ENCODE results near the gene MCTP1. TPM values are rescaled to one million over a fixed set of nuclear protein-coding genes. Genes with fewer than 3 reads are reported as not detected.

The MCTP1 gene
- total and polyA plus RNA-seq, 2 of the 13 experiments (the other 11 are each of a cell fraction or from before 2014, with no cell fraction given): 0.15 to 0.48 TPM

DNA sequence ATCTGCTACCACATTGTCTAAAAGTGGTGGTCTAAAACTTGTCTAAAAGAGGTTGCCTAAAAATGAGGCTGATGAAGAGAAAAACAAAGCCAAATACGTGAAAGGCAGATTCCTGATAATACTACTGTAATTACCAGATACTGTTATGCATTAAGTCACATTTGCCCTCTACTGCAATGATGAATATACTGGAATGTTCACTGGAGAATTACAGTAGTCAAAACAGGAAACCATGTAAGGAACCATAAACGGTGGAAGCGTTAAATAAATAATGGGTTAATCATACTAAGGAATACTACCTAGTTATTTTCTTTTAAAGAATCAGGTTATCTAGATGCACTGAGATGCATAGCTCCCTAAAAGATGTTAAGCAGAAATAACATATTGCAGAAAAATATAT lies 201.3 kb downstream of the MCTP1 start:
- Histone ChIP-seq H3K27me3 (ENCODE audit: control insufficient read depth in 1 of 2, insufficient read depth in 2 of 2, low read length in 2 of 2) (no peaks in the 10 kb centered on the region), H3K27ac (ENCODE audit: extremely low read length, insufficient read depth, low read length) (no peak overlapping the region), H3K36me3 (replicated peaks in 1 of 2; ENCODE audit: control insufficient read depth in 1 of 2, insufficient read depth in 2 of 2, low read length in 2 of 2) (no peaks in the 10 kb centered on the region), H3K9ac (ENCODE audit: insufficient read depth, low read depth, low read length) (no peak overlapping the region), H3K4me2 (ENCODE audit: low read depth, low read length) (no peak overlapping the region), H2AFZ (ENCODE audit: low read length) (no peak overlapping the region), H4K20me1 (ENCODE audit: insufficient read depth, low read length) (no peaks in the 10 kb centered on the region), H3K4me1 (ENCODE audit: insufficient read depth, low read length) (no peaks in the 10 kb centered on the region), H3K79me2 (ENCODE audit: insufficient read depth, low read length) (no peaks in the 10 kb centered on the region), H3K9me3 (ENCODE audit: low read length) (no peaks in the 10 kb centered on the region), H3K4me3 (replicated peaks in 1 of 3; ENCODE audit: insufficient read depth in 1 of 3, low read depth in 2 of 3, low read length in 3 of 3) (no peak overlapping the region)
- intact Hi-C loops (cut with micrococcal nuclease; ENCODE audit: unreplicated experiment): no loop called here
- in situ Hi-C loops (cut with HindIII; ENCODE audit: extremely low pct_ligation_motif_present, low pct_unique_long_range_greater_than_20kb): no loop called here
- no TSS peak for BruUV-seq (replicated peaks)
- no peak for ATAC-seq
- no peak for DNase-seq (ENCODE audit: low spot score)
- 63% methylated on average over 3 of the region's 3 CpGs for WGBS (ENCODE audit: low lambda C conversion rate)
- POLR2A ChIA-PET: no interaction called here
- TF ChIP-seq, protein P1, sequence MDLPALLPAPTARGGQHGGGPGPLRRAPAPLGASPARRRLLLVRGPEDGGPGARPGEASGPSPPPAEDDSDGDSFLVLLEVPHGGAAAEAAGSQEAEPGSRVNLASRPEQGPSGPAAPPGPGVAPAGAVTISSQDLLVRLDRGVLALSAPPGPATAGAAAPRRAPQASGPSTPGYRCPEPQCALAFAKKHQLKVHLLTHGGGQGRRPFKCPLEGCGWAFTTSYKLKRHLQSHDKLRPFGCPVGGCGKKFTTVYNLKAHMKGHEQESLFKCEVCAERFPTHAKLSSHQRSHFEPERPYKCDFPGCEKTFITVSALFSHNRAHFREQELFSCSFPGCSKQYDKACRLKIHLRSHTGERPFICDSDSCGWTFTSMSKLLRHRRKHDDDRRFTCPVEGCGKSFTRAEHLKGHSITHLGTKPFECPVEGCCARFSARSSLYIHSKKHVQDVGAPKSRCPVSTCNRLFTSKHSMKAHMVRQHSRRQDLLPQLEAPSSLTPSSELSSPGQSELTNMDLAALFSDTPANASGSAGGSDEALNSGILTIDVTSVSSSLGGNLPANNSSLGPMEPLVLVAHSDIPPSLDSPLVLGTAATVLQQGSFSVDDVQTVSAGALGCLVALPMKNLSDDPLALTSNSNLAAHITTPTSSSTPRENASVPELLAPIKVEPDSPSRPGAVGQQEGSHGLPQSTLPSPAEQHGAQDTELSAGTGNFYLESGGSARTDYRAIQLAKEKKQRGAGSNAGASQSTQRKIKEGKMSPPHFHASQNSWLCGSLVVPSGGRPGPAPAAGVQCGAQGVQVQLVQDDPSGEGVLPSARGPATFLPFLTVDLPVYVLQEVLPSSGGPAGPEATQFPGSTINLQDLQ (CRISPR knock-in tag; IDR thresholded peaks at IDR 0.05): no peak
- TF ChIP-seq, protein P2, sequence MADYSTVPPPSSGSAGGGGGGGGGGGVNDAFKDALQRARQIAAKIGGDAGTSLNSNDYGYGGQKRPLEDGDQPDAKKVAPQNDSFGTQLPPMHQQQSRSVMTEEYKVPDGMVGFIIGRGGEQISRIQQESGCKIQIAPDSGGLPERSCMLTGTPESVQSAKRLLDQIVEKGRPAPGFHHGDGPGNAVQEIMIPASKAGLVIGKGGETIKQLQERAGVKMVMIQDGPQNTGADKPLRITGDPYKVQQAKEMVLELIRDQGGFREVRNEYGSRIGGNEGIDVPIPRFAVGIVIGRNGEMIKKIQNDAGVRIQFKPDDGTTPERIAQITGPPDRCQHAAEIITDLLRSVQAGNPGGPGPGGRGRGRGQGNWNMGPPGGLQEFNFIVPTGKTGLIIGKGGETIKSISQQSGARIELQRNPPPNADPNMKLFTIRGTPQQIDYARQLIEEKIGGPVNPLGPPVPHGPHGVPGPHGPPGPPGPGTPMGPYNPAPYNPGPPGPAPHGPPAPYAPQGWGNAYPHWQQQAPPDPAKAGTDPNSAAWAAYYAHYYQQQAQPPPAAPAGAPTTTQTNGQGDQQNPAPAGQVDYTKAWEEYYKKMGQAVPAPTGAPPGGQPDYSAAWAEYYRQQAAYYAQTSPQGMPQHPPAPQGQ (CRISPR knock-in tag; IDR thresholded peaks at IDR 0.05; ENCODE audit: borderline replicate concordance): no peak
- no peak for TF ChIP-seq ZBTB21 (CRISPR knock-in tag; IDR thresholded peaks at IDR 0.05)
- no peak for TF ChIP-seq DNMT1 (CRISPR knock-in tag; IDR thresholded peaks at IDR 0.05)
- TF ChIP-seq ZNF430 (CRISPR knock-in tag; IDR thresholded peaks at IDR 0.05): no peak
- TF ChIP-seq ZNF3 (CRISPR knock-in tag; IDR thresholded peaks at IDR 0.05): no peak
- no peak for TF ChIP-seq IRX3 (CRISPR knock-in tag; IDR thresholded peaks at IDR 0.05; ENCODE audit: borderline replicate concordance, low read depth)
- CTCF ChIA-PET (ENCODE audit: low intra/inter-chr PET ratio, low total read pairs): no interaction called here
- FAIRE-seq: no peak
